ENCODE measurements around the gene CCDC30. TPM values are rescaled to one million over a fixed set of nuclear protein-coding genes. Genes with fewer than 3 reads are reported as not detected.

CCDC30 gene
- total and polyA plus RNA-seq, 9 of the 15 experiments (the other 6 are each of a cell fraction or from before 2014, with no cell fraction given) = 0.05 to 0.91 (median 0.24) TPM

DNA sequence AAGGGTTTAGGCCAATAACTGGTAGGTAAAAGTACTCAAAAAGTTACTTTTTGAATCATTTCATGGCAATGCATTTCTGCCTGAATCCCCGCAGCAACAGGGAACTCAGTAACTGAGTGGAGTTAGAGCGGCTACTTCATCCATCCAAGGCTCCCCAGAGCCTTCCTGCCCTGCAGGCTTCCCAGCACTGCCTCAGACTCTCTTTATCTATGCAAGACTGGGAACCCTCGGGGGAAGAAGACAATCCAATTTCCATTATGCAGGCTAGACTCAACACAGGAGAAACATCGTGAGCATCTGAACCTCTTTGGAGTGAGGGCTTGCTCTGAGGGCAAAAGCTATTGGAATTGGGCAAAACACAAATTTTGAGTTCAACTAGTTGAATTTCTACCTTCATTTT, 30.4 kb upstream of the CCDC30 start:
- Histone ChIP-seq H3K36me3 (ENCODE audit: control insufficient read depth, insufficient read depth, low read length) (no peaks in the 10 kb centered on the region), H3K9me3 (replicated peaks; ENCODE audit: control insufficient read depth, insufficient read depth, low read depth, low read length) (no peaks in the 10 kb centered on the region), H3K9me1 (ENCODE audit: control insufficient read depth, insufficient read depth, low read length) (no peaks in the 10 kb centered on the region), H3K9ac (ENCODE audit: insufficient read depth in 1 of 2, low read depth in 2 of 2, low read length in 2 of 2) (no peak overlapping the region), H3K79me2 (ENCODE audit: control insufficient read depth, insufficient read depth, low read length) (no peaks in the 10 kb centered on the region), H3K27me3 (ENCODE audit: control insufficient read depth in 2 of 2, insufficient read depth in 2 of 2, low read length in 2 of 2) (peaks cover 13 to 22% of the 10 kb centered on the region in 2 experiments; a peak in 4 of 5 replicates), H3K4me1 (replicated peaks in 1 of 2; ENCODE audit: control insufficient read depth in 2 of 2, insufficient read depth in 2 of 2, low read length in 2 of 2) (no peaks in the 10 kb centered on the region), H3K4me3 (no peak overlapping the region), H3K27ac (ENCODE audit: extremely low read depth, low read depth, low read length) (no peak overlapping the region), H4K20me1 (replicated peaks; ENCODE audit: control insufficient read depth, insufficient read depth, low read length) (no peaks in the 10 kb centered on the region), H3K4me2 (ENCODE audit: insufficient read depth, low read length) (no peak overlapping the region), H2AFZ (ENCODE audit: low read depth, low read length) (no peak overlapping the region)
- intact Hi-C loops (cut with micrococcal nuclease) (no loop called here), in situ Hi-C loops (cut with MboI) (no loop called here)
- no peak for TF ChIP-seq ZNF699 (CRISPR knock-in tag; IDR thresholded peaks at IDR 0.05; ENCODE audit: insufficient replicate concordance)
- TF ChIP-seq ZKSCAN3 (CRISPR knock-in tag; IDR thresholded peaks at IDR 0.05) = no peak
- no peak for TF ChIP-seq ZNF3 (CRISPR knock-in tag; IDR thresholded peaks at IDR 0.05)
- no peak for TF ChIP-seq ZNF780A (CRISPR knock-in tag; IDR thresholded peaks at IDR 0.05)
- no peak for TF ChIP-seq XRCC4 (IDR thresholded peaks at IDR 0.05; ENCODE audit: extremely low read depth, insufficient read depth, insufficient read length)
- no peak for TF ChIP-seq PTBP1 (IDR thresholded peaks at IDR 0.05; ENCODE audit: low read depth, low read length)
- no peak for TF ChIP-seq MIER1 (IDR thresholded peaks at IDR 0.05; ENCODE audit: low read depth)
- TF ChIP-seq ZNF133 (CRISPR knock-in tag; IDR thresholded peaks at IDR 0.05) = no peak
- no peak for TF ChIP-seq ARID2 (IDR thresholded peaks at IDR 0.05)
- TF ChIP-seq CCAR2 (IDR thresholded peaks at IDR 0.05; ENCODE audit: low read depth, low read length) = no peak
- no peak for TF ChIP-seq SNIP1 (IDR thresholded peaks at IDR 0.05; ENCODE audit: low read depth)
- no peak for TF ChIP-seq HLTF (IDR thresholded peaks at IDR 0.05)
- TF ChIP-seq, protein P1, sequence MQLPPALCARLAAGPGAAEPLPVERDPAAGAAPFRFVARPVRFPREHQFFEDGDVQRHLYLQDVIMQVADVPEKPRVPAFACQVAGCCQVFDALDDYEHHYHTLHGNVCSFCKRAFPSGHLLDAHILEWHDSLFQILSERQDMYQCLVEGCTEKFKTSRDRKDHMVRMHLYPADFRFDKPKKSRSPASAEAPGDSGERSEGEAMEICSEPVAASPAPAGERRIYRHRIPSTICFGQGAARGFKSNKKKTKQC (CRISPR knock-in tag; IDR thresholded peaks at IDR 0.05) = no peak
- TF ChIP-seq, protein P2, sequence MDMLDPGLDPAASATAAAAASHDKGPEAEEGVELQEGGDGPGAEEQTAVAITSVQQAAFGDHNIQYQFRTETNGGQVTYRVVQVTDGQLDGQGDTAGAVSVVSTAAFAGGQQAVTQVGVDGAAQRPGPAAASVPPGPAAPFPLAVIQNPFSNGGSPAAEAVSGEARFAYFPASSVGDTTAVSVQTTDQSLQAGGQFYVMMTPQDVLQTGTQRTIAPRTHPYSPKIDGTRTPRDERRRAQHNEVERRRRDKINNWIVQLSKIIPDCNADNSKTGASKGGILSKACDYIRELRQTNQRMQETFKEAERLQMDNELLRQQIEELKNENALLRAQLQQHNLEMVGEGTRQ (CRISPR knock-in tag; IDR thresholded peaks at IDR 0.05) = no peak
- TF ChIP-seq NBN (IDR thresholded peaks at IDR 0.05; ENCODE audit: low read depth) = no peak
- TF ChIP-seq, protein P3, sequence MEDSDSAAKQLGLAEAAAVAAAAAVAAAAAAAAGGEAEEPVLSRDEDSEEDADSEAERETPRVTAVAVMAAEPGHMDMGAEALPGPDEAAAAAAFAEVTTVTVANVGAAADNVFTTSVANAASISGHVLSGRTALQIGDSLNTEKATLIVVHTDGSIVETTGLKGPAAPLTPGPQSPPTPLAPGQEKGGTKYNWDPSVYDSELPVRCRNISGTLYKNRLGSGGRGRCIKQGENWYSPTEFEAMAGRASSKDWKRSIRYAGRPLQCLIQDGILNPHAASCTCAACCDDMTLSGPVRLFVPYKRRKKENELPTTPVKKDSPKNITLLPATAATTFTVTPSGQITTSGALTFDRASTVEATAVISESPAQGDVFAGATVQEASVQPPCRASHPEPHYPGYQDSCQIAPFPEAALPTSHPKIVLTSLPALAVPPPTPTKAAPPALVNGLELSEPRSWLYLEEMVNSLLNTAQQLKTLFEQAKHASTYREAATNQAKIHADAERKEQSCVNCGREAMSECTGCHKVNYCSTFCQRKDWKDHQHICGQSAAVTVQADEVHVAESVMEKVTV (CRISPR knock-in tag; IDR thresholded peaks at IDR 0.05) = no peak
- no peak for TF ChIP-seq MCM7 (IDR thresholded peaks at IDR 0.05)
- TF ChIP-seq NFXL1 (CRISPR knock-in tag; IDR thresholded peaks at IDR 0.05) = no peak
- WGBS (ENCODE audit: insufficient coverage, low coverage, missing lambda C conversion rate) = 2% methylated on average over 4 of the region's 4 CpGs
- FAIRE-seq (no peak), ATAC-seq (no peak), DNase-seq (ENCODE audit: extremely low read depth in 1 of 4, low spot score in 3 of 4) (no peak)
- BruUV-seq (replicated peaks) = no TSS peak
- POLR2A ChIA-PET = interaction anchor here (0.9 kb wide), 1 partner anchor 11 kb away, joined by 3 read pairs; no protein-coding TSS in a partner anchor
- CTCF ChIA-PET (ENCODE audit: low intra/inter-chr PET ratio) = no interaction called here
